Posterior cingulate gyrus (tissue), 11 donors: ENCODE data around the gene CHD9.
"Not testable (repeated sequence)": the region's sequence is repeated elsewhere in the genome, so short reads cannot be mapped to it uniquely, and the experiment has no call there.

Experiments used
- DNase-seq, 10 donors: peaks; one replicate each; pipeline versions ENCODE4 v3.0.0 to v3.0.0-alpha.2; 2020 to 2021; ENCODE audit warnings: mixed read lengths in 3 of 10
- intact Hi-C: fragments of 100-400 bp; cut with DNase I; formaldehyde crosslinking; loops from one replicate; pipeline ENCODE4 v1.15.1; 2023

CHD9 gene

DNA sequence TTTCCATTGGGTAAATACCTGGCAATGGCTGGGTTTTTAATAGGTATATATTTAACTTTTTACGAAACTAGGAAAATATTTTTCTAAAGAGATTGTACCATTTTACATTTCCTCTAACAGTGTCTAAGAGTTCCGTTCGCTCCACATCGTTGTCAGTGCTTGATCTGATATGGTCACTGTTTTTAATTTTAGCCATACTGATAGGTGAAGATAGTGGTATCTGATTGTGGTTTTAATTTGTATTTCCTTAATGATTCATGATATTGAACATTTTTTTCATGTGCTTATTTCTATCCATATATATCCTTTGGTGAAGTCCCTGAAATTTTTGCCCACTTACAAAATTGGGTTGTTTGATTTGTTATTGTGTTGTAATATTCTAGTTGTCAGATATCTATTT, 117.7 kb downstream of the CHD9 start:
- intact Hi-C loops: no loop called here
- no peak for DNase-seq

- DNase-seq: no peak
- intact Hi-C loops: no loop called here
Measured at GRCh38 chr16:53175118-53175517, 120.3 kb downstream of the CHD9 start.

DNA sequence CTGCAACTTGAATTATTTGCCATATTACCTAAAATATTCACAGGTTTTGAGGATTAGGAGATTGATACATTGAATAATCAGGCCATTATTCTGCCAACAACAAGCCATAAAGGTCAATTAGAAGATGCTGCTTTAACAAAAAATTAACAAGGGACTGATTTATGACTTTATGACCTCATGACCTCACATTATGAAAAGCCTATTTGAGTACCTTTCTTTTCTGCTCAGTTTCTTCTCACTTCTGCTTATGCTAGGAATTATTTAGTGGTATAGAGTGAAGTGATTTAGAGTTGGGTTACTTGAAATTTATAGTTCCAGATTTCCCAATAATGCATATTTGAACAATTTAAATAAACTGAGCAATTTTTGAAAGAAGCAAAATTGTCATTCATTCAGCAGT, 121.6 kb downstream of the CHD9 start:
- no peak for DNase-seq
- intact Hi-C loops: no loop called here

- intact Hi-C loops: no loop called here
- DNase-seq: no peak
Measured at GRCh38 chr16:53183442-53183841, 128.7 kb downstream of the CHD9 start.

GRCh38 chr16:53185741-53186140, 130.9 kb downstream of the CHD9 start:
- DNase-seq, intact Hi-C loops: not testable (repeated sequence)

DNA sequence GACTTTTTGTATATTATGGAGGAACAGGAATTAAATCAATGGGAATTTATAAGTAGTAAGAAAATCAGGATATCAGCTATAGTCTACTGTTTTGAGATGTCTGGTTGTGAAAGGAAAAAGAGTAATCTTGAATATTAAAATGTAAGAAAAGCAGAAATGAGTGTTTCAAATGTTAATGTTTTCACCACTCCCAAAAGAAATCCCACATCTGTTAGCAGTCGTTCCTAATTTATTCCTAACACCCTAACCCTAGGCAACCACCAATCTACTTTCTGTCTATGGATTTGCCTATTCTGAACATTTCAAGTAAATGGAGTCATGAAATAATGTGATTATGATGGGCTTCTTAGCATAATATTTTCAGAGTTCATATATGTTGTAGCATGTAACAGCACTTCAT, 133.0 kb downstream of the CHD9 start:
- no peak for DNase-seq
- intact Hi-C loops: no loop called here

GRCh38 chr16:53191413-53191812, 136.6 kb downstream of the CHD9 start:
- no peak for DNase-seq
- intact Hi-C loops: no loop called here

DNA sequence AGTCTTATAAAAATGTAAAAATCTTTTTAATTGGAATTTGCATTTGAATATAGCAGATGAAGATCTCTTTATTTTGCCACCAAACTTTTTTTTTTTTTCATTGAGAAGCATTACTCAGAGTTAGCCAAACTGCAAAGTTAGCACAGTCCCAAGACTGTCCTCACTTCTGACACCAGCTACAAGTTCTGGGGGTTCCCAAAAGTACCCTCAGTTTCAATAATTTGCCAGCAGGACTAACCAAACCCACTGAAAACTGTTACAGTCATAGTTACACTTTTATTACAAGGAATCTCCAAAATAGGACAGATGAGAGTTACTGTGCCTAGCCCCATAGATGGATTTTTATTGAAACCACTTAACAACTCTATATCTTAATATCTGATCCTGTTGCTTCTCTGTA, 144.1 kb downstream of the CHD9 start:
- intact Hi-C loops: no loop called here
- DNase-seq: no peak

DNA sequence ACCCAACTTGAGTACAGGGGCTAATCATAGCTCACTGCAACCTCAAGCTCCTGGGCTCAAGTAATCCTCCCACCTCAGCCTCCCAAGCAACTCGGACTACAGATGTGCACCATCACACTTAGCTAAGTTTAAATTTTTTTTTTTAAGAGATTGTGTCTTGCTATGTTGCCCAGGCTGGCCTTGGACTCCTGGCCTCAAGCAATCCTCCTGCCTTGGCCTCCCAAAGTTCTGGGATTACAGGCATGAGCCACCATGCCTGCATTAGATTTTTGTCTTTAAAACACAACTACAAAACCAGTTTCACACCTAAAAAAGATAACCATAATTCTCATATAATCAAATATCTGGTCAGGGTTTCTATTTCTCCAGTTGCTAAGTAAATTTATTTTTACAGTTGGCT, 147.1 kb downstream of the CHD9 start:
- intact Hi-C loops: loop anchor here (10.0 kb wide), 1 partner anchor 117 kb away; no protein-coding TSS in a partner anchor
- no peak for DNase-seq

GRCh38 chr16:53202398-53202797, 147.6 kb downstream of the CHD9 start:
- DNase-seq: no peak
- intact Hi-C loops: loop anchor here (10.0 kb wide), 1 partner anchor 118 kb away; no protein-coding TSS in a partner anchor

DNA sequence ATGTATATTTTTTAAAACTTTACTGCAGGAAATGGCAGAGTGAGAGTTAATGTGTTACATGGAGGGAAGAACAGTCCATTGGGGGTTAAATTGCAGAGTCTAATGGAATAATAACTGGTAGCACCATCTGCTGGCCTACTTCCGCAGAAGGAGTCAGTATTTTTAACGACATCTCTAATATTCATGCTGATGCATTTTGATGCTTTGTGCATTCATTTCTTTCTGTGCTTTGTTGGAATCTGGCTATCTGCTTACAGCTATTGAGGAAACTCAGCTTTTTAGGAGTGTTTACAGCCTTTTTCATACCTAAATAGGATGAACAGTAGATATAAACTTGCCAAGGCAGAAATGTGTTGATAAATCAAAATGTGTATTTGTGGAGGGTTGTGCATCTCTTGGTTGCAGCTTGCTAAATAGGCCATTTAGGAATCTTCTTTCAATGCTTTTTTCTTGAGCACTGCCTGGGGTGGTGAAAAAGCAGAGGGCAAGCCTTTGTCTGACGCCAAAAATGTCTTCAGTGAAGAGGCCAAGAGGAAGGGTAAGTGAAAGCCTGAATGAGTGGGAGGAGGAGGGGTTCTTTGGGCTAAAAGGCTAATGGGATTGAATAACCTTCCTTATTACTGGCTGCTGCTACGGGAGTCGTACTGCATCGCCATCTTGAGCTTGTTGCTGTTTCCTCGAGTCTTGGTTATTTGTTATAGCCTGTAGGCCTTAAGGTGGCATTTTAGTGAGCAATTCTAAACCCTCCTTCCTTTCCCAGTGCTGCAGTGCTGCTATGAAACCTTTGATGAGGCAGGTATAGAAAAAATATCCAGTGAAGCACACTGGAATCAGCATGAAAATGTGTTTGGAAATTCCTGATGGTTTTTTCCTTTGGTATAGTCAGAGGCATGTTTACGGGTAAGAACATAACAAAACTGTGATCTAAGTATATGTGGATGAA, 153.3 kb downstream of the CHD9 start:
- intact Hi-C loops: loop anchor here (1.0 to 10.0 kb wide), 3 partner anchors 78 to 154 kb away; partner anchors contain the start of gene CHD9
- peak in 9 of 10 donors; percentile 10 to 81 (median 40) for DNase-seq

DNA sequence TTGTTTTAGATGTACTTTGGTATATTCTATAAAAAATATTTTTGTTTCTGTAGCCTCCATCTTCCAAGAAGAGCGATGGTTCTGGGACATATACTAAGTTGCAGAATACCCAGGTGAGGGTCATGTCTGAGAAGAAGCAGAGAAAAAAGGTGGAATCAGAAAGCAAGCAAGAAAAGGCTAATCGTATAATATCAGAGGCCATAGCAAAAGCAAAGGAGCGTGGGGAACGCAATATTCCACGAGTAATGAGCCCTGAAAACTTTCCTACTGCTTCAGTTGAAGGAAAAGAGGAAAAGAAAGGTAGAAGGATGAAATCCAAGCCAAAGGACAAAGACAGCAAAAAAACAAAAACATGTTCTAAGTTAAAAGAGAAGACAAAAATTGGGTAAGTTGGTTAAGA, 154.6 kb downstream of the CHD9 start:
- intact Hi-C loops: loop anchor here (10.0 kb wide), 1 partner anchor 125 kb away; no protein-coding TSS in a partner anchor
- DNase-seq: no peak

DNA sequence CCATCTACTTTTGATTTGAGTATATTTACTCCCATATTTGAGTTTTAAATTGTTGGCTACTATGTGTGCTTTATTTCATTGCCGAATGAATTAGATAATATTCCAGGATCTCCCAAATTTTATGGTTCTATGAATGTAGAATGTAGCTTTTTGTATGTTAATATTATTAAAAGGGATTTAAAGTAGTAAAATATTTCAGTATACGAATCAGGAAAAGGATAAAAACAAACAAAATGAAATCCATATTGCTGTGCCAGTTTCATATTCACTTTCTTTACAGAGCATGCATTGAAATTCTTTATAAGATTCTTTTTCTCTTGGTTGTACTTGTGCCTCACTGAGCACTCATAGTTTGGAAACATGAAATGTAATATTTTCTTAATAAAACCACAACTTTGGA, 155.1 kb downstream of the CHD9 start:
- intact Hi-C loops: loop anchor here (10.0 kb wide), 1 partner anchor 125 kb away; no protein-coding TSS in a partner anchor
- DNase-seq: no peak

- intact Hi-C loops: no loop called here
- no peak for DNase-seq
Measured at GRCh38 chr16:53211253-53211652, 156.5 kb downstream of the CHD9 start.

DNA sequence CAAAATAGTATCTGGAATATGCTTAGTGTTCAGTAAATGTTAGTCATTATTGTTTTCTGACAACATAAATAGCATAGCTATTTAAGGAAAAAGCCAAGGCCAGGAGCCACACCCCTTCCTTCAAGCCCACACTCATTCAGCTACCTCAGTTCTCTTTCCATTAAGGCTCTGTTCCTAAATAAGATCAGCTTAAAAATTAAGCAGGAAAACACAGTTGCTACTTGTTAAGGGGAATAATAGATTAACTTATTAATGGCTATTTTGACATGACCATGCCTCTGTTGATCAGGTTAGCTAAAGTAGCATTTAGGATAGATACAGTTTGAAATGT, 158.1 kb downstream of the CHD9 start:
- intact Hi-C loops: no loop called here
- no peak for DNase-seq

GRCh38 chr16:53213542-53213941, 158.8 kb downstream of the CHD9 start:
- no peak for DNase-seq
- intact Hi-C loops: no loop called here

DNA sequence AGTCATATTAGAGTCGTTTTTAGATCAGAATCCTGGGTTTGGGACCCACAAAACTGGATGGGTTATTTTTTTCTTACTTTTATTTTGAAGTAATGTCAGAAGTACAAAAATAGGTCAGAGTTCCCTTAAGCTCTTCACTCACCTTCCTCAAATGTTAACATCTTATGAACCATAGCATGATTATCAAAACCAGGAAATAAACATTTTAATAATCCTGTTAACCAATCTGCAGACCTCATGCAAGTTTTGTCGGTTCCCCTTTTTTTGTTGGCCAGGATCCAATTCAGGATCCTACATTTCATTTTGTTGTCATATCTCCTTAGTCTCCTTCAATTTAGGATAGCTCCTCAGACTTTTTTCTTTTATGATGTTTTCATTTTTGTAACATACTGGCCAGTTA, 162.0 kb downstream of the CHD9 start:
- DNase-seq: no peak
- intact Hi-C loops: no loop called here

GRCh38 chr16:53219371-53219770, 164.6 kb downstream of the CHD9 start:
- intact Hi-C loops: no loop called here
- no peak for DNase-seq

- intact Hi-C loops: no loop called here
- DNase-seq: no peak
Measured at GRCh38 chr16:53219795-53220454, 165.1 kb downstream of the CHD9 start.

DNA sequence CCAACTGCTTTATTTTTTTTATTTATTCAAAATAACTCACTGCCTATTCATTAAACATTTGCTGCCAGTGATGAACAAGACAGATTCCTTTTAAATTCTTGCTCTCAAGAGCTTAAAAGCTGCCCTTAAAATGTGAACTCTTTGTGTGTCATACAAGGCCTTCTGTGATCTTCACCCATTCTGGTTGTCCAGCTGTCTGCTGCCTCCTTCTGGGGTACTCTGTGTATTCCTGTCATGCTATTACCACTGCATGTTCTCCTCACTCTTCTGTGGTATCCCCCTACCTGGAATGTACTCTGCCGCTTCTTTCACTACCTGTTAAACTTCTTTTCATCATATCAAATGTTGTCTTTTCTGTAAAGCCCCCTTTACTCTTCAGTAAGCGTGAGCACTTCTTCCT, 165.8 kb downstream of the CHD9 start:
- DNase-seq: peak in 2 of 10 donors; percentile 18 to 66
- intact Hi-C loops: no loop called here

- DNase-seq: no peak
- intact Hi-C loops: no loop called here
Measured at GRCh38 chr16:53224951-53225533, 170.3 kb downstream of the CHD9 start.
